Stomach (tissue), 4 donors: ENCODE measurements around the gene GPI.

Experiments used
- EP300 ChIP-seq: sonication (generic); formaldehyde crosslinking; IDR thresholded peaks from one replicate; pipeline ENCODE4 v1.6.1; 2017; ENCODE audit warnings: antibody characterized with exemption
- POLR2A ChIP-seq, 4 donors: fragments of 450-650 bp; IDR thresholded peaks; one replicate each; pipeline ENCODE4 v1.6.1; 2016; ENCODE audit warnings: antibody characterized with exemption in 4 of 4, control low read depth in 2 of 4, mild to moderate bottlenecking in 1 of 4, moderate library complexity in 1 of 4

DNA sequence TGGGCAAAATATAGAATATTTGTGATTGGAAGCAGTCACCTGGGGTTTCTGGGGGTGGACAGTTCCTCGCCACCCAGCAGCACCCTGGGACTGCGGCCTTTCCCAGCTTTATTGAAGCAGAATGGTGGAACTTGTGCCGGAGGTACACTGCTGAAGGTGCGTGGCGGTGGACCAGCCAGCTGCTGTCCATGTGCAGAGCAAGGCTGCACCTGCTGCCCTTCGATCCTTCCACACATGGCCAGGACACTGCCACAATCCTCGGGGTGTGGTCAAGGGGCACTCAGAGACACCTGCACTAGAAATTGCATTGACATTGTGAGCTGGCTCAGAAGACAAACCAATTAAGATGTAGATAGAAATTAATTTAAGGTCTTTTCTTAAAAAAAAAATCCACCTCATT, 11.4 kb upstream of the GPI start:
- TF ChIP-seq EP300 (no peak), POLR2A (IDR thresholded peaks at IDR 0.05) (no peak)
